GM18520 (cell line): ENCODE measurements around the gene FBXL17.
"Not testable (repeated sequence)": the region's sequence is repeated elsewhere in the genome, so short reads cannot be mapped to it uniquely, and the experiment has no call there.

ENCODE experiments used
- ATAC-seq: cut with Tn5 transposase; IDR thresholded peaks from one replicate; pipeline ENCODE4 v1.9.1; 2021; ENCODE audit not compliant: unreplicated experiment

FBXL17 gene

GRCh38 chr5:108315829-108316228, 66.1 kb downstream of the FBXL17 start:
- no peak for ATAC-seq

DNA sequence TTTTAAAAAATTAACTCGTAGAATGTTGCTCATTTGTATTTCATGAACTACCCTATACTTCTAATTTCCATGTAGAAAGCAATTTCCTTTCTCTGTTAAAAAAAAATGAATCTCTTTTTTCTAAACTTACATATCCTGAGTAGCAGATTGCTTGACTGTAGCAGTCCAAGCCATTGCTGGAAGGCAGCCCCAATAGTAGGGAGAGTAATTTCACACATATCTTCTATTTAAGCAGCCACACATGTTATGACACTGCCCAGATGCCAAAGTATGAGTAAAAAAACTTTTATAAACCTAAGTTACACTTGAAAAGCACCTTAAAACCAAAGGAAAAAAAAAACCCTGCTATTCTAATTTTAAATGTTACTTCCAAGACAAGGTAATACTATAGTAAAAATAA, 69.6 kb downstream of the FBXL17 start:
- no peak for ATAC-seq

DNA sequence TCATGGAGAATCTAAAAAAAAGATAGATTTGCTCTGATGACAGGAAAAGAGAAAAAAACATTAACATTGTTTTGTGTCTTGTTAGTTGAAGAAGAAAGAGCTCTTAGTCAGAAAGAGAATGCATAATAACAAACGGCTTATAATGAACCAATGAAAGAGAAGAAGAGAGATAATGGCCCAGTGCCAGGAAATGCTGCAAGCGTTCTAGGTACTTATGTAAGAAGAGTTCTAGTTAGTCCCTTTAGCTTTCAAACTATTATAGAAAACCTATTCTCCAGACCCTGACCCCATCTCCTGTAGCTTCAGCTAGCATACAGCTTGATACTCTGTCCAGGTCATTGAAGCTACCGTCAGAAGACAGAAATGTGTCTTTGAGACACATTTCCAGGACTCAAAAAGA, 70.2 kb downstream of the FBXL17 start:
- no peak for ATAC-seq

- no peak for ATAC-seq
These were observed 78.3 kb downstream of the FBXL17 start for GRCh38 chr5:108303611-108304010.

DNA sequence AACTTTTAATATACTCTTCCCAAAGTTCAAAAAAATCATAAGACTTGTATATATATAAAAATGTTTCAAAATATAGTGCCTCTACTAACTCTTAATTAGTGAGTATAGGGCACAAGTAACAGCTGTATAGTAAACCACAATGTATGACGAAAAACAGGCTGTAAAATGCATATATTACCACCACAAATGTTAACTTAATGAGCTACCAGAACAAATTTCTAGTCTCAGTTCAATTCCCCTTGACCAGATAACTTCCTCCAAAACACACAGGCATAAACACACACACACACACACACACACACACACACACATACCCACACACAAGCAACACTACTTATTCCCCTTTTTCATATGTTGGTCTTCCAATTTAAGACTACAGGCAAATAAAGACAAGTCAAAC, 78.8 kb downstream of the FBXL17 start:
- no peak for ATAC-seq

DNA sequence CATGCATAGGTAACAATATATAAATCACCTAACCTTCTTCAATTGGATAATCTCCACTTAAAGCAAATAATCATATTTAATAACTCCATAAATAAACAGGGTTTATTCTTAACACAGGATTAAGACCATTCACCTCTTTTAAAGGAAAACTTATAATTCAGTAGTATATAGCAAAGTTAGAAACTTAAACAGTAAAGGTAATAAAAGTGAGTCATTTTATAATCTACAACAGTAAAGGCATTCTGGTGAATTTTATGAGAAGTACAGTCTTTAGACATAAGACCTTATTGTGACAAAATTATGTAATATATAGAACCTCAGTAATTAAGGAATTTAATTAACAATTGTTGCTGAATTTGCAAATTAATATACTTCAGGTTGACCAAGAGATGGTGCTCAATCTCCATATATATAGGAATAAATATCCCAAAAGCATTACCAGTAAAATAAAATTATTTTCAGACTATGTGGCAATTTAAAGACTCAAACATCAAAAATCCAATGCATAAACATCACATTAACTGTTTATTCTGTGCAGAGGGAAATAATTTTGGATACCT, 84.8 kb downstream of the FBXL17 start:
- ATAC-seq = no peak

GRCh38 chr5:108295578-108296368, 86.1 kb downstream of the FBXL17 start:
- ATAC-seq = no peak

- no peak for ATAC-seq
These were observed 100.8 kb downstream of the FBXL17 start for GRCh38 chr5:108280960-108281569.

GRCh38 chr5:108280248-108280647, 101.7 kb downstream of the FBXL17 start:
- ATAC-seq = no peak

DNA sequence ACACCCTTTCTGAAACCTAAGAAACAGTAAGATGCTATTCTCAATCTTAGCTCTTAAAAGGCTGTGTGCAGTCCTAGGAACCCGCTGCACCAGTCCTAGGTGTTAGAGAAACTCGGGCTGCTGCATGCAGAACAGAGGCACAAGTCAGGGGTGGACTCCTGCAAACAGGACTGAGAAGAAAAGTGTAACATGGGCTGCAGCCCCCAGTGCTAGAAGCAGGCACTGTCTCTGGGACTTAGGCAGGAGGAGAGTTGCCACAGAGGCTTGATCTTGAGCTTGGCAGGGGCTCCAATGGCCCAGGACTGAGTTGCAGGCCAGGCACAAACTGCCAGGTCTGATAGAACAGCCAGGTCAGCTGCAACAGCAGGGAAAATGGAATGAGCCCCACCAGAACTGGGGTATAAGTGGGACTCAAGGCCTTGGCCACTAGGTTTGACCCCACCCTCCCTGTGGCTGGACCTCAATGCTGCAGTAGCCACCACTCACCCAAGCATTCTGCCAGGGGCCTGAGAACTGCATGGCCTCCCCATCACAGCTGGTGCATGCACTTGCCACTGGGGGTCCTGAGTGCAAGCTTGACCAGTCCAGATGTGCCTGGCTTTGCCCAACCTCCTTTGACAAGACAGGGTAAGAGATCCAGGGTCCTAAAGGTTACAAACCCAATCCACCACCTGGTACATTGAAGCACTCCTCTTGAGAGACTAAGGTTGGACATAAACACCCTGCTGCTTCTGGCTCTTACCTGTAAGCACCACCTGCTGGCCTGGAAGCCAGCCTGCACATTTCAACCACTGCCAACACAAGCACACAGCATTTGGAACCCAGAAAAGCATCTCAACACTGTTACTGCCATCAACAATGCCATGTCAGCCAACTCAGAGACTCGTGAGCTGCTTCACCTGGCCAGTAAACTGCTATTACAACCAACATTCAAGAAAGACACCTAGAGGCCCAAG, 103.3 kb downstream of the FBXL17 start:
- no peak for ATAC-seq

- ATAC-seq = no peak
These were observed 105.5 kb downstream of the FBXL17 start for GRCh38 chr5:108276187-108277050.

- not testable (repeated sequence) for ATAC-seq
These were observed 107.8 kb downstream of the FBXL17 start for GRCh38 chr5:108274080-108274479.

DNA sequence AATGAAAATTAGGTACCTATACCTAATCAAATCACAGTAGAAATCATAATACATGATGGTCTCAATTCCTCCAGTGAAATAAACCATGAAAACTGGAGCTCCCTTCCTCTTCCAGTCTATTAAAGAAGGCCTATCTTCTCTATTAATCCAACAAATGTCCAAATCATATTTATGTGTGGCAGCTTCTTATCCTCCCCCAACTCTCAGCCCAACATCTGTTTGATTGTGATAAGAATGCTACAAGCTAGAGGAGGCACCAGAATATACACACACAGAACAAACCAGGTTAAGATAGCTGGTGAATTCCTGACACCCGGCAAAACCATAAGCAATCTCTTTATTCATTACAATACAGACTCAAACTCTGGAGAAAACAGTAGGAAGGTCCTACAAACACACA, 110.8 kb downstream of the FBXL17 start:
- ATAC-seq = no peak

- ATAC-seq = no peak
These were observed 115.7 kb downstream of the FBXL17 start for GRCh38 chr5:108266242-108266641.

DNA sequence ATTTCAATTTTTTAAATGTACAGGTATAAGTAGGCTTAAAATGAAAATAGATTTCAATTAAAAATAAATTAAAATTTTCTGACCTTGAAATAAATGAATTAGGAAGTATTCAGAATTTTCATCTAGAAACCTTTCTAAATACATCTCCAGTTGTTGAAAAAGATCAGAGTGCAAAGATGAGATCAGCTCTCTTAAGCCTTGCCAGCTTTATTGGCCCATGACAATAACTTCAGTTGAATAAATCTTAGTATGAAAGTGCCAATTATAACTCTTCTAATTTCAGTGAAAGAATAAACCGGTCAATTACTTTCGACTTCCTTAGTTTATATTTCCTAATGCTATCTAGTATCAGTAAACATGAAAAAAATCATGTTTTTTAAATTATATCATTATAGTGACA, 117.4 kb downstream of the FBXL17 start:
- ATAC-seq = no peak

DNA sequence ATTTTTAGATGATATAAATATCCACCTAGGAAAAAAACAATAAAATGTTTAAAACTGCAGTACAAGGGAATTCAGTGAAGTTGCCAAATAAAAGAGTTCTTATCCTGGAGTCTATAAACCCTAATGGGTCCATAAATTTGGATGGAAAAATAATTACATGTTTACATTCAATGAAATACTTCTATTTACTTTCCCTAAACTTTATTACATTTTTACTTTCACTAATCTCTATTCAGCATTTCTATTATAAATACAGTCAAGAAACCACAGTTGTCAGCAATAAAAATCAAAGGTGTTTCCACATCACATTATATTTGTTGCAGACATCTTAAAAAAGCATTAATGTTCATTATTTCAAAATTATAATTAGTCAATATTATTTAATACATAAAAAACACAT, 118.6 kb downstream of the FBXL17 start:
- ATAC-seq = no peak

DNA sequence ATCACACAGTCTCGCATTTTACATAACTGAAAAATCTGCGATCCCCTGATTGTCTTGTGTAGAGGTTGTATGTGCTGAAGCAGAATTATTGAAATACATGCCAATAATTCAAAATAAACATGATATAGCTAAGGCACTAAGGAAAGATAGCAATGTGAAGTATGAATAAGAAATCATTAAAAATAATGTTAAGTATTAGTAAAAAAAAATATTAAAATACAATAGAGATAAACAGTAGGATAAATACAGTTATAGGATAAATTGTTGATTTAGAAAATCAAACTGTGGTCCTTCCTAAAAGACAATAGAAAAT, 121.1 kb downstream of the FBXL17 start:
- ATAC-seq = no peak

GRCh38 chr5:108260117-108260857, 121.6 kb downstream of the FBXL17 start:
- peak; percentile 76 for ATAC-seq

DNA sequence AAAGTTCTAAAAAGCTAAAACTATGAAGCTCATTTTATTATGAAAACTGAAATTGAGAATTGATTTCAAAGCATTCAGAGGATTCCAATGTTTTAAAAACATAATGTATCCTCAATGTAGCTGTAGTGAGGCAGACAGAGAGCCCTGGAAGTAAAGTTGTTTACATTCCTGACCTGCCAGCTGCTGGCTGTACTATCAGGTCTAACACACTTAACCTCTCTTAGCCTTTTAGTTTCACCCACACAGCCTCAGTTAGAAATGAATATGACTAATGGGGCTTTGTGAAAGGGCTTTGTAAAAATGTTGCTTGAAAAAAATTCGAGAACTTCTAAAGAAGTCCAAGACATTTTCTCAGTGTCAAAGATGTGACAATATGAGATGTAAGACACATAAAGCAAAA, 122.6 kb downstream of the FBXL17 start:
- no peak for ATAC-seq

- no peak for ATAC-seq
These were observed 123.9 kb downstream of the FBXL17 start for GRCh38 chr5:108257996-108258395.
